ENCODE results near the gene PHF2. TPM values are rescaled to one million over a fixed set of nuclear protein-coding genes. Genes with fewer than 3 reads are reported as not detected.

PHF2 gene
- total RNA-seq, 1 donor from 2014 or later: 36.5 TPM

GRCh38 chr9:93624977-93625376 lies 48.6 kb downstream of the PHF2 start:
- no peaks in the 10 kb centered on the region for H3K4me1 Mint-ChIP-seq (ENCODE audit: low read depth)

GRCh38 chr9:93629920-93630319 lies 53.5 kb downstream of the PHF2 start:
- H3K27ac Mint-ChIP-seq: no peak overlapping the region

More at GRCh38 chr9:93624977-93625376, 48.6 kb downstream of the PHF2 start:
- Mint-ChIP-seq H3K36me3 (ENCODE audit: insufficient read depth) (peaks cover 10% of the 10 kb centered on the region), H3K27me3 (no peaks in the 10 kb centered on the region), H3K4me3 (ENCODE audit: low read depth) (no peak overlapping the region), H3K27ac (no peak overlapping the region), H3K9me3 (ENCODE audit: low read depth) (peaks cover 15% of the 10 kb centered on the region)
- DNase-seq (ENCODE audit: low spot score, unreplicated experiment): no peak
- no peak for TF ChIP-seq CTCF (IDR thresholded peaks at IDR 0.05; ENCODE audit: unreplicated experiment)

GRCh38 chr9:93630806-93631411 lies 54.5 kb downstream of the PHF2 start:
- Mint-ChIP-seq H3K4me3 (ENCODE audit: low read depth) (no peak overlapping the region), H3K27ac (no peak overlapping the region), H3K27me3 (no peaks in the 10 kb centered on the region), H3K36me3 (ENCODE audit: insufficient read depth) (peaks cover 21% of the 10 kb centered on the region), H3K9me3 (ENCODE audit: low read depth) (peaks cover 18% of the 10 kb centered on the region), H3K4me1 (ENCODE audit: low read depth) (no peaks in the 10 kb centered on the region)
- no peak for DNase-seq (ENCODE audit: low spot score, unreplicated experiment)
- no peak for TF ChIP-seq CTCF (IDR thresholded peaks at IDR 0.05; ENCODE audit: unreplicated experiment)

More at GRCh38 chr9:93629920-93630319, 53.5 kb downstream of the PHF2 start:
- TF ChIP-seq CTCF (IDR thresholded peaks at IDR 0.05; ENCODE audit: unreplicated experiment): no peak
- peaks cover 15% of the 10 kb centered on the region for H3K9me3 Mint-ChIP-seq (ENCODE audit: low read depth)
- no peak for DNase-seq (ENCODE audit: low spot score, unreplicated experiment)
- peaks cover 12% of the 10 kb centered on the region for H3K36me3 Mint-ChIP-seq (ENCODE audit: insufficient read depth)
- H3K4me1 Mint-ChIP-seq (ENCODE audit: low read depth): no peaks in the 10 kb centered on the region
- H3K27me3 Mint-ChIP-seq: no peaks in the 10 kb centered on the region
- no peak overlapping the region for H3K4me3 Mint-ChIP-seq (ENCODE audit: low read depth)

- no peak for DNase-seq (ENCODE audit: low spot score, unreplicated experiment)
- Mint-ChIP-seq H3K9me3 (ENCODE audit: low read depth) (peaks cover 18% of the 10 kb centered on the region), H3K4me3 (ENCODE audit: low read depth) (no peak overlapping the region), H3K36me3 (ENCODE audit: insufficient read depth) (peaks cover 37% of the 10 kb centered on the region), H3K4me1 (ENCODE audit: low read depth) (no peaks in the 10 kb centered on the region), H3K27ac (no peak overlapping the region), H3K27me3 (no peaks in the 10 kb centered on the region)
- TF ChIP-seq CTCF (IDR thresholded peaks at IDR 0.05; ENCODE audit: unreplicated experiment): no peak
Observed at GRCh38 chr9:93633492-93634221, 57.3 kb downstream of the PHF2 start.

- H3K9me3 Mint-ChIP-seq (ENCODE audit: low read depth): peaks cover 18% of the 10 kb centered on the region
- H3K27ac Mint-ChIP-seq: no peak overlapping the region
- no peaks in the 10 kb centered on the region for H3K4me1 Mint-ChIP-seq (ENCODE audit: low read depth)
- no peaks in the 10 kb centered on the region for H3K27me3 Mint-ChIP-seq
- H3K36me3 Mint-ChIP-seq (ENCODE audit: insufficient read depth): peaks cover 43% of the 10 kb centered on the region
- TF ChIP-seq CTCF (IDR thresholded peaks at IDR 0.05; ENCODE audit: unreplicated experiment): no peak
- no peak overlapping the region for H3K4me3 Mint-ChIP-seq (ENCODE audit: low read depth)
- DNase-seq (ENCODE audit: low spot score, unreplicated experiment): no peak
Observed at GRCh38 chr9:93634311-93635185, 58.2 kb downstream of the PHF2 start.
